H1 (cell line): Measurements from ENCODE around the gene SLC8A3. TPM values are rescaled to one million over a fixed set of nuclear protein-coding genes. Genes with fewer than 3 reads are reported as not detected.

Source experiments
- E2F6 ChIP-seq: IDR thresholded peaks from 2 replicates; pipeline ENCODE4 v1.6.1; 2012; ENCODE audit warnings: inconsistent platforms
- EP300 ChIP-seq, 2 experiments: IDR thresholded peaks; 1 replicate in 1 of 2; 2 replicates in 1 of 2; pipeline ENCODE4 v1.6.1; 2011 to 2012; ENCODE audit warnings: low read depth in 2 of 2, low read length in 2 of 2, mild to moderate bottlenecking in 2 of 2, borderline replicate concordance in 1 of 2, inconsistent platforms in 1 of 2, moderate library complexity in 1 of 2
- SP4 ChIP-seq: IDR thresholded peaks from 2 replicates; pipeline ENCODE4 v1.6.1; 2012; ENCODE audit warnings: low read length, inconsistent platforms
- TEAD4 ChIP-seq: IDR thresholded peaks from 2 replicates; pipeline ENCODE4 v1.6.1; 2012; ENCODE audit warnings: low read depth, low read length, inconsistent platforms, mixed read lengths
- YY1 ChIP-seq: IDR thresholded peaks from 2 replicates; pipeline ENCODE4 v1.6.1; 2011; ENCODE audit warnings: low read depth, mild to moderate bottlenecking, low read length
- polyA plus RNA-seq, 7 experiments: library from polyadenylated mRNA; depleted of rRNA in 3 of 7; stranded (reverse) in 5 of 7; unstranded in 2 of 7; fragments of >200 nt in 5 of 7; fragments of 200-250 nt in 2 of 7; gene quantifications; 1 replicate in 5 of 7; 2 replicates in 1 of 7; 4 replicates in 1 of 7; pipeline versions ENCODE4 v1.2.1 to v1.2.3, GENCODE V29; 2011 to 2013; ENCODE audit warnings: missing spikeins in 2 of 7, mixed read lengths in 2 of 7
- total RNA-seq: library from RNA; stranded (reverse); fragmentation: NEBNext Ultra II Directional; extraction: Animal tissue kit (Norgen Biotek cat#: 25700); gene quantifications from 2 replicates; pipeline ENCODE4 v1.2.1, GENCODE V29; 2021

The SLC8A3 gene
- total and polyA plus RNA-seq, 2 of the 8 experiments (the other 6 are each of a cell fraction or from before 2014, with no cell fraction given), result 0.38 to 1.1 TPM

- TF ChIP-seq E2F6, result no peak
- TF ChIP-seq YY1, result no peak
- TF ChIP-seq TEAD4, result no peak
- TF ChIP-seq SP4, result no peak
- no peak for TF ChIP-seq EP300 (IDR thresholded peaks at IDR 0.05; ENCODE audit: borderline replicate concordance in 1 of 2, low read depth in 2 of 2, low read length in 2 of 2)
- TF ChIP-seq, all 59 proteins: peak for 0
Measured at GRCh38 chr14:70049605-70050004, 139.1 kb downstream of the SLC8A3 start (continued).
